ENCODE measurements around the gene OR5AR1.
"Not testable (repeated sequence)": the region's sequence is repeated elsewhere in the genome, so short reads cannot be mapped to it uniquely, and the experiment has no call there.

OR5AR1 gene

GRCh38 chr11:56663386-56663785 is at the start of gene OR5AR1:
Gene OR5AR1 (plus strand): TSS chr11:56663686. CDS start chr11:56663686, 0 bp downstream.
- no peak within 1 kb of the TSS for H3K27ac Mint-ChIP-seq (ENCODE audit: low read depth)
- peaks cover 13% of the 10 kb centered on the region for H3K9me3 Mint-ChIP-seq
- no peak within 1 kb of the TSS for H3K4me3 Mint-ChIP-seq
- no peaks in the 10 kb centered on the region for H3K27me3 Mint-ChIP-seq
- no peaks in the 10 kb centered on the region for H3K4me1 Mint-ChIP-seq
- no peaks in the 10 kb centered on the region for H3K36me3 Mint-ChIP-seq (ENCODE audit: insufficient read depth)
- DNase-seq (ENCODE audit: low spot score in 2 of 2) (no peak), ATAC-seq (replicated peaks; ENCODE audit: extremely low read depth, poor library complexity, severe bottlenecking) (no peak)

- Mint-ChIP-seq H3K36me3 (ENCODE audit: insufficient read depth) (no peaks in the 10 kb centered on the region), H3K4me3 (no peak overlapping the region), H3K27me3 (no peaks in the 10 kb centered on the region), H3K4me1 (no peaks in the 10 kb centered on the region), H3K9me3 (peaks cover 24% of the 10 kb centered on the region), H3K27ac (ENCODE audit: low read depth) (no peak overlapping the region)
- ATAC-seq (replicated peaks; ENCODE audit: extremely low read depth, poor library complexity, severe bottlenecking) = no peak
- no peak for DNase-seq (ENCODE audit: low spot score in 2 of 2)
Observed at GRCh38 chr11:56624661-56625110, 38.8 kb upstream of the OR5AR1 start.

- peaks cover 21% of the 10 kb centered on the region for H3K9me3 Mint-ChIP-seq
- no peaks in the 10 kb centered on the region for H3K36me3 Mint-ChIP-seq (ENCODE audit: insufficient read depth)
- ATAC-seq (replicated peaks; ENCODE audit: extremely low read depth, poor library complexity, severe bottlenecking) (no peak), DNase-seq (ENCODE audit: low spot score in 2 of 2) (no peak)
- no peaks in the 10 kb centered on the region for H3K4me1 Mint-ChIP-seq
- no peak overlapping the region for H3K27ac Mint-ChIP-seq (ENCODE audit: low read depth)
- H3K4me3 Mint-ChIP-seq = no peak overlapping the region
- H3K27me3 Mint-ChIP-seq = no peaks in the 10 kb centered on the region
Observed at GRCh38 chr11:56625946-56626345, 37.5 kb upstream of the OR5AR1 start.

- Mint-ChIP-seq H3K4me3 (no peak overlapping the region), H3K9me3 (peaks cover 25% of the 10 kb centered on the region), H3K36me3 (ENCODE audit: insufficient read depth) (no peaks in the 10 kb centered on the region), H3K27ac (ENCODE audit: low read depth) (no peak overlapping the region), H3K4me1 (no peaks in the 10 kb centered on the region), H3K27me3 (no peaks in the 10 kb centered on the region)
- no peak for ATAC-seq (replicated peaks; ENCODE audit: extremely low read depth, poor library complexity, severe bottlenecking)
- no peak for DNase-seq (ENCODE audit: low spot score in 2 of 2)
Observed at GRCh38 chr11:56632329-56632728, 31.2 kb upstream of the OR5AR1 start.

- H3K36me3 Mint-ChIP-seq (ENCODE audit: insufficient read depth) = no peaks in the 10 kb centered on the region
- no peaks in the 10 kb centered on the region for H3K4me1 Mint-ChIP-seq
- peaks cover 17% of the 10 kb centered on the region for H3K9me3 Mint-ChIP-seq
- H3K27me3 Mint-ChIP-seq = no peaks in the 10 kb centered on the region
- no peak overlapping the region for H3K4me3 Mint-ChIP-seq
- DNase-seq (ENCODE audit: low spot score in 2 of 2) (no peak), ATAC-seq (replicated peaks; ENCODE audit: extremely low read depth, poor library complexity, severe bottlenecking) (no peak)
- no peak overlapping the region for H3K27ac Mint-ChIP-seq (ENCODE audit: low read depth)
Observed at GRCh38 chr11:56636861-56637260, 26.6 kb upstream of the OR5AR1 start.

- DNase-seq (ENCODE audit: low spot score in 2 of 2) = no peak
Observed at GRCh38 chr11:56637500-56637899, 26.0 kb upstream of the OR5AR1 start.

GRCh38 chr11:56642339-56642738 is 21.1 kb upstream of the OR5AR1 start, which contains the start of gene OR5AP2:
Gene OR5AP2 (minus strand): TSS chr11:56642439. CDS start chr11:56642439, 0 bp downstream.
- ATAC-seq (replicated peaks; ENCODE audit: extremely low read depth, poor library complexity, severe bottlenecking) = no peak
- no peak within 1 kb of the TSS for H3K27ac Mint-ChIP-seq (ENCODE audit: low read depth)
- H3K9me3 Mint-ChIP-seq = peaks cover 17% of the 10 kb centered on the region
- H3K4me3 Mint-ChIP-seq = no peak within 1 kb of the TSS
- H3K36me3 Mint-ChIP-seq (ENCODE audit: insufficient read depth) = no peaks in the 10 kb centered on the region
- no peaks in the 10 kb centered on the region for H3K27me3 Mint-ChIP-seq
- H3K4me1 Mint-ChIP-seq = no peaks in the 10 kb centered on the region
- no peak for DNase-seq (ENCODE audit: low spot score in 2 of 2)

More at GRCh38 chr11:56637500-56637899, 26.0 kb upstream of the OR5AR1 start:
- H3K4me3 Mint-ChIP-seq = no peak overlapping the region
- no peaks in the 10 kb centered on the region for H3K4me1 Mint-ChIP-seq
- no peak overlapping the region for H3K27ac Mint-ChIP-seq (ENCODE audit: low read depth)
- no peaks in the 10 kb centered on the region for H3K36me3 Mint-ChIP-seq (ENCODE audit: insufficient read depth)
- no peak for ATAC-seq (replicated peaks; ENCODE audit: extremely low read depth, poor library complexity, severe bottlenecking)
- H3K9me3 Mint-ChIP-seq = peaks cover 19% of the 10 kb centered on the region
- no peaks in the 10 kb centered on the region for H3K27me3 Mint-ChIP-seq

- Mint-ChIP-seq H3K4me1 (no peaks in the 10 kb centered on the region), H3K9me3 (peaks cover 18% of the 10 kb centered on the region), H3K36me3 (ENCODE audit: insufficient read depth) (no peaks in the 10 kb centered on the region), H3K27me3 (no peaks in the 10 kb centered on the region), H3K27ac (ENCODE audit: low read depth) (no peak overlapping the region), H3K4me3 (no peak overlapping the region)
- ATAC-seq (replicated peaks; ENCODE audit: extremely low read depth, poor library complexity, severe bottlenecking) (no peak), DNase-seq (ENCODE audit: low spot score in 2 of 2) (no peak)
Observed at GRCh38 chr11:56659755-56660154, 3.7 kb upstream of the OR5AR1 start.

- DNase-seq (ENCODE audit: low spot score in 2 of 2) = no peak
- no peak overlapping the region for H3K27ac Mint-ChIP-seq (ENCODE audit: low read depth)
- no peaks in the 10 kb centered on the region for H3K36me3 Mint-ChIP-seq (ENCODE audit: insufficient read depth)
- H3K4me3 Mint-ChIP-seq = no peak overlapping the region
- H3K4me1 Mint-ChIP-seq = no peaks in the 10 kb centered on the region
- ATAC-seq (replicated peaks; ENCODE audit: extremely low read depth, poor library complexity, severe bottlenecking) = no peak
- no peaks in the 10 kb centered on the region for H3K27me3 Mint-ChIP-seq
- H3K9me3 Mint-ChIP-seq = peaks cover 9% of the 10 kb centered on the region
Observed at GRCh38 chr11:56670984-56671383, 7.5 kb downstream of the OR5AR1 start.

GRCh38 chr11:56688554-56689100 is 25.1 kb downstream of the OR5AR1 start:
- Mint-ChIP-seq H3K36me3 (ENCODE audit: insufficient read depth) (peaks cover 2% of the 10 kb centered on the region), H3K9me3 (peaks cover 20% of the 10 kb centered on the region), H3K27ac (ENCODE audit: low read depth) (no peak overlapping the region), H3K27me3 (no peaks in the 10 kb centered on the region), H3K4me1 (no peaks in the 10 kb centered on the region), H3K4me3 (no peak overlapping the region)
- DNase-seq (ENCODE audit: low spot score in 2 of 2) (no peak), ATAC-seq (replicated peaks; ENCODE audit: extremely low read depth, poor library complexity, severe bottlenecking) (no peak)

GRCh38 chr11:56691179-56691578 is 27.7 kb downstream of the OR5AR1 start:
- H3K36me3 Mint-ChIP-seq (ENCODE audit: insufficient read depth); H3K27ac Mint-ChIP-seq (ENCODE audit: low read depth); H3K4me3 Mint-ChIP-seq; DNase-seq (ENCODE audit: low spot score in 2 of 2); ATAC-seq (replicated peaks; ENCODE audit: extremely low read depth, poor library complexity, severe bottlenecking); H3K27me3 Mint-ChIP-seq; H3K4me1 Mint-ChIP-seq: not testable (repeated sequence)
- peaks cover 16% of the 10 kb centered on the region for H3K9me3 Mint-ChIP-seq

- Mint-ChIP-seq H3K36me3 (ENCODE audit: insufficient read depth) (no peaks in the 10 kb centered on the region), H3K9me3 (peaks cover 15% of the 10 kb centered on the region), H3K27me3 (no peaks in the 10 kb centered on the region), H3K4me1 (no peaks in the 10 kb centered on the region), H3K4me3 (no peak overlapping the region), H3K27ac (ENCODE audit: low read depth) (no peak overlapping the region)
- ATAC-seq (replicated peaks; ENCODE audit: extremely low read depth, poor library complexity, severe bottlenecking) = no peak
- no peak for DNase-seq (ENCODE audit: low spot score in 2 of 2)
Observed at GRCh38 chr11:56693428-56693827, 29.9 kb downstream of the OR5AR1 start.

GRCh38 chr11:56698795-56699194 is 35.3 kb downstream of the OR5AR1 start, which contains the start of gene OR9G1:
Gene OR9G1 (plus strand): TSS chr11:56699095. CDS start chr11:56700388, 1,293 bp downstream.
- DNase-seq (ENCODE audit: low spot score in 2 of 2) (no peak), ATAC-seq (replicated peaks; ENCODE audit: extremely low read depth, poor library complexity, severe bottlenecking) (no peak)
- H3K9me3 Mint-ChIP-seq = peaks cover 29% of the 10 kb centered on the region
- no peak within 1 kb of the TSS for H3K4me3 Mint-ChIP-seq
- H3K4me1 Mint-ChIP-seq = no peaks in the 10 kb centered on the region
- no peak within 1 kb of the TSS for H3K27ac Mint-ChIP-seq (ENCODE audit: low read depth)
- no peaks in the 10 kb centered on the region for H3K36me3 Mint-ChIP-seq (ENCODE audit: insufficient read depth)
- no peaks in the 10 kb centered on the region for H3K27me3 Mint-ChIP-seq

All from central memory CD8-positive, alpha-beta T cell (primary cell).